Astrocyte (in vitro differentiated cells and primary cell): ENCODE measurements around the gene TEX36.

Source experiments
- EZH2 ChIP-seq: IDR thresholded peaks from 2 replicates; pipeline ENCODE4 v1.6.1; 2012; ENCODE audit warnings: mild to moderate bottlenecking, low read length, inconsistent platforms; ENCODE audit not compliant: insufficient read depth
- TF ChIP-seq, protein P1 (sequence below): IDR thresholded peaks from 2 replicates; pipeline ENCODE4 v1.5.1; 2011; ENCODE audit warnings: low read depth, mild to moderate bottlenecking, inconsistent platforms, low read length, moderate library complexity; ENCODE audit not compliant: insufficient read depth

DNA sequence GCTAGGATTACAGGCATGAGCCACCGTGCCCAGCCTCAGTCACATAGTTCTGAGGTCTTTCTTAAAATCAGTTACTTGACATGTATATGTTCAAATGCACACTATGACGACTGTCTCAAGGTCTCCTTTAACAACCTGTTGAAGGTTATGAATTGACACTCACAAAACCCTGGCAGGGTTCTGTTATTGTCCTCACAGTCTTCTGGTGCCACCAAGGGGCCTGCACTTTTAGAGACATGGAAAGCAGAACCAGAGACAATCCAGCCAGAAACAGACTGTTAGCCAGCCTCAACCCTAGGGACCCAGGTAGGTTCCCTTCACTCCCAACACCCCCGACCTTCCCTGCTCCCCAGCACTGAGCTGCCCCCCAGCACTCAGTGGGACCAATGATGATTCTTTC, 26.4 kb downstream of the TEX36 start:
- TF ChIP-seq, protein P1, sequence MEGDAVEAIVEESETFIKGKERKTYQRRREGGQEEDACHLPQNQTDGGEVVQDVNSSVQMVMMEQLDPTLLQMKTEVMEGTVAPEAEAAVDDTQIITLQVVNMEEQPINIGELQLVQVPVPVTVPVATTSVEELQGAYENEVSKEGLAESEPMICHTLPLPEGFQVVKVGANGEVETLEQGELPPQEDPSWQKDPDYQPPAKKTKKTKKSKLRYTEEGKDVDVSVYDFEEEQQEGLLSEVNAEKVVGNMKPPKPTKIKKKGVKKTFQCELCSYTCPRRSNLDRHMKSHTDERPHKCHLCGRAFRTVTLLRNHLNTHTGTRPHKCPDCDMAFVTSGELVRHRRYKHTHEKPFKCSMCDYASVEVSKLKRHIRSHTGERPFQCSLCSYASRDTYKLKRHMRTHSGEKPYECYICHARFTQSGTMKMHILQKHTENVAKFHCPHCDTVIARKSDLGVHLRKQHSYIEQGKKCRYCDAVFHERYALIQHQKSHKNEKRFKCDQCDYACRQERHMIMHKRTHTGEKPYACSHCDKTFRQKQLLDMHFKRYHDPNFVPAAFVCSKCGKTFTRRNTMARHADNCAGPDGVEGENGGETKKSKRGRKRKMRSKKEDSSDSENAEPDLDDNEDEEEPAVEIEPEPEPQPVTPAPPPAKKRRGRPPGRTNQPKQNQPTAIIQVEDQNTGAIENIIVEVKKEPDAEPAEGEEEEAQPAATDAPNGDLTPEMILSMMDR = no peak
- no peak for TF ChIP-seq EZH2
